Measurements from ENCODE around the gene EIF2S2.

- TF ChIP-seq CTCF (IDR thresholded peaks at IDR 0.05; ENCODE audit: insufficient read depth, low read length, poor library complexity, severe bottlenecking) = no peak
- TF ChIP-seq EZH2phosphoT487 (conservative IDR thresholded peaks at IDR 0.05; ENCODE audit: low read length) = no peak
Observed at GRCh38 chr20:34047917-34048316, 64.1 kb downstream of the EIF2S2 start.

Measured in SU-DHL-6 (cell line).